Smooth muscle cell (in vitro differentiated cells): Measurements from ENCODE around the gene BRSK2. TPM values are rescaled to one million over a fixed set of nuclear protein-coding genes. Genes with fewer than 3 reads are reported as not detected.

Experiments
- DNase-seq: peaks from one replicate; lab custom pipeline; 2025; ENCODE audit not compliant: unreplicated experiment; lab: John Stamatoyannopoulos, UW
- H2AFZ ChIP-seq: fragments of 200-600 bp; sonication (generic); 2 replicates; pipeline ENCODE4 v1.6.0; 2016; ENCODE audit warnings: antibody characterized with exemption, low read depth, mild to moderate bottlenecking
- H3F3A ChIP-seq: fragments of 200-600 bp; sonication (generic); 2 replicates; pipeline ENCODE4 v1.6.0; 2017; ENCODE audit warnings: antibody characterized with exemption, low read depth
- H3K27ac ChIP-seq: fragments of 200-600 bp; sonication (generic); 2 replicates; pipeline ENCODE4 v1.5.1; 2016; ENCODE audit warnings: low read depth, mild to moderate bottlenecking
- H3K27me3 ChIP-seq: fragments of 200-600 bp; sonication (generic); 2 replicates; pipeline ENCODE4 v1.6.1; 2016; ENCODE audit warnings: low read depth, mild to moderate bottlenecking
- H3K36me3 ChIP-seq: fragments of 200-600 bp; sonication (generic); 2 replicates; pipeline ENCODE4 v1.5.1; 2016; ENCODE audit warnings: low read depth
- H3K4me1 ChIP-seq: fragments of 200-600 bp; sonication (generic); 2 replicates; pipeline ENCODE4 v1.5.1; 2016; ENCODE audit warnings: low read depth
- H3K4me2 ChIP-seq: fragments of 200-600 bp; sonication (generic); 2 replicates; pipeline ENCODE4 v1.6.0; 2016; ENCODE audit warnings: mild to moderate bottlenecking
- H3K4me3 ChIP-seq: fragments of 200-600 bp; sonication (generic); 2 replicates; pipeline ENCODE4 v1.5.1; 2016; ENCODE audit warnings: mild to moderate bottlenecking
- H3K79me2 ChIP-seq: fragments of 200-600 bp; sonication (generic); 2 replicates; pipeline ENCODE4 v1.6.0; 2016; ENCODE audit warnings: low read depth, mild to moderate bottlenecking
- H3K9ac ChIP-seq: fragments of 200-600 bp; sonication (generic); 2 replicates; pipeline ENCODE4 v1.6.0; 2016; ENCODE audit warnings: low read depth
- H3K9me3 ChIP-seq: fragments of 200-600 bp; sonication (generic); replicated peaks from 2 replicates; pipeline ENCODE4 v1.5.1; 2016; ENCODE audit warnings: low read depth
- H4K20me1 ChIP-seq: fragments of 200-600 bp; sonication (generic); 2 replicates; pipeline ENCODE4 v1.6.0; 2016; ENCODE audit warnings: low read depth
- WGBS: methylation state at CpG from one replicate; pipeline ENCODE4 v1.1.7; 2016; ENCODE audit warnings: low lambda C conversion rate; 5-methylcytosine and 5-hydroxymethylcytosine counted together
- polyA plus RNA-seq: library from polyadenylated mRNA; unstranded; fragments of >200 nt; fragmentation: Nextera tagmentation; extraction: Ambion mirVana; gene quantifications from 2 replicates; pipeline ENCODE4 v1.2.1, GENCODE V29; 2016
- total RNA-seq: library from RNA; depleted of rRNA; stranded (reverse); fragments of >200 nt; gene quantifications from 2 replicates; pipeline ENCODE4 v1.2.3, GENCODE V29; 2014
- TF ChIP-seq, protein P1 (sequence below): fragments of 200-600 bp; sonication (generic); IDR thresholded peaks from 2 replicates; pipeline ENCODE4 v1.5.1; 2017; ENCODE audit warnings: borderline replicate concordance, mild to moderate bottlenecking, antibody characterized with exemption; ENCODE audit not compliant: insufficient read depth, poor library complexity, severe bottlenecking

BRSK2 gene
- total and polyA plus RNA-seq, 2 experiments from 2014 or later, result 1.5 to 5.2 TPM

DNA sequence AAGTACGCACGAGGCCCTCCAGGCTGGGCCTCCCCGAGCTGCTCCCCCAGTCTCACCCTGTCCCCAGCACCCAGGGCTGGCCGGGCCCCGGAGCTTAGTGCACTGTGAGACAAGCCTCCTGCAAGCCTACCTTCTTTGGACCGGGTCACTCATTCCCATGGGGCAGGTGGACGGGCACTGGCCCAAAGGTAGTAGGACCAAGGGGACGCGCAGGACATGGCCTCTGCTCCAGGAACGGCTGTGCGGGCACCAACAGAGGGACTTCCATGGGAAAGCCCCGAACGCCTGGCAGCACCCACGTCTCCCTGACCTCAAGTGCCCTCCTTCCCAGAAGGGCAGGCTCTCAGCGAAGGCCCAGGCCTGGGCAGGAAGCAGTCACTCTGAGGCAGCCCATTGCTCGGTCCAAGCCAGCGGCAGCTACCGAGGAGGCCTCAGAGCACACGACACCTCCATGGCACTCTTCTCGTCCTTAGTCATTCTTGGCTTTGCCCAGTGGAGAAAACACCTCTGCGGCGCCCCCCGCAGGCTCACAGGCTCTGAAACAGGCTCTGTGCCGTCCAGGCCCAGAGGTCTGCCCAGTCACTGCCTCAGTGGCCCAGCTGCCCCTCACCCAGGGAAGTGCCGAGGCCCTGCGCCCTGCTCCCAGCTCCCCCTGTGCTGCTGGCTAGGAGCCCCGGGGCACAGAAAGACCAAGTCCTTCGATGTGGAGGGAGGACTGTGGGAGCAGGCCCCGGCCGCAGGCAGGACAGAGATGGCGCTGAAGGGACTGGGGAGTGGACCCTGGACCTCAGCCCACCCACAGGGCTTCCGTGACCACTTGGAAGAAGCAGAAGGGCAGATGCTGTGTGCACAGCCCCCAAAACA lies 93.1 kb downstream of the BRSK2 start:
- no peak for DNase-seq
- Histone ChIP-seq H3K27me3 (no peaks in the 10 kb centered on the region), H3K9me3 (no peaks in the 10 kb centered on the region), H3K79me2 (no peaks in the 10 kb centered on the region), H2AFZ (no peak overlapping the region), H4K20me1 (peaks cover 85% of the 10 kb centered on the region), H3F3A (no peaks in the 10 kb centered on the region), H3K4me3 (no peak overlapping the region), H3K27ac (no peak overlapping the region), H3K9ac (no peak overlapping the region), H3K4me1 (no peaks in the 10 kb centered on the region), H3K4me2 (no peak overlapping the region), H3K36me3 (no peaks in the 10 kb centered on the region)
- 95% methylated on average over 32 of the region's 32 CpGs for WGBS
- TF ChIP-seq, protein P1, sequence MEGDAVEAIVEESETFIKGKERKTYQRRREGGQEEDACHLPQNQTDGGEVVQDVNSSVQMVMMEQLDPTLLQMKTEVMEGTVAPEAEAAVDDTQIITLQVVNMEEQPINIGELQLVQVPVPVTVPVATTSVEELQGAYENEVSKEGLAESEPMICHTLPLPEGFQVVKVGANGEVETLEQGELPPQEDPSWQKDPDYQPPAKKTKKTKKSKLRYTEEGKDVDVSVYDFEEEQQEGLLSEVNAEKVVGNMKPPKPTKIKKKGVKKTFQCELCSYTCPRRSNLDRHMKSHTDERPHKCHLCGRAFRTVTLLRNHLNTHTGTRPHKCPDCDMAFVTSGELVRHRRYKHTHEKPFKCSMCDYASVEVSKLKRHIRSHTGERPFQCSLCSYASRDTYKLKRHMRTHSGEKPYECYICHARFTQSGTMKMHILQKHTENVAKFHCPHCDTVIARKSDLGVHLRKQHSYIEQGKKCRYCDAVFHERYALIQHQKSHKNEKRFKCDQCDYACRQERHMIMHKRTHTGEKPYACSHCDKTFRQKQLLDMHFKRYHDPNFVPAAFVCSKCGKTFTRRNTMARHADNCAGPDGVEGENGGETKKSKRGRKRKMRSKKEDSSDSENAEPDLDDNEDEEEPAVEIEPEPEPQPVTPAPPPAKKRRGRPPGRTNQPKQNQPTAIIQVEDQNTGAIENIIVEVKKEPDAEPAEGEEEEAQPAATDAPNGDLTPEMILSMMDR, result no peak

DNA sequence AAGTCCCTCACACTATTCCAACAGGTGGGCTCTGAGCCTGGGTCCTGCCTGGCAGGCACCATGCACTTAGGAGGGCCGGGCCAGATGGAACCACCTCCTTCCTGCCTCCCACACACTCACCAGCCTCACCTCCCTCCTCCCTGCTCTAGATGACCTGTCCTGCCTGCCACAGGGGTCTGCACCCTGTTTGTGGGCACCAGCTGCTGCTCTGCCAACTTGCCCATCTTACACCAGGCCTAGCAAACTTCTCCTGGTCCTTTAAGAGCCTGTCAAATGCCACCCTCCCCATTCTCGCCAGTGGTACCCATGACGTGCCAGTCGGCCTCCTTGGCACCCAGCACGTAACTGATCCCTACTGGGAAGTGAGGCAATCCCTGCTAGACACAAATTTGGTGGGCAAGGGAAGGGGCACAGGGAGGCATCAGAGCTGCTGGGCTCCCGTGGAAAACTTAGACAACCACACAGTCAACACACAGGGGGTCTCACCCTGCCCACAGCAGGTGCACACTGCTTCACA lies 93.8 kb downstream of the BRSK2 start:
- no peaks in the 10 kb centered on the region for H3K9me3 ChIP-seq
- DNase-seq, result no peak
- H3K4me3 ChIP-seq, result no peak overlapping the region
- no peak overlapping the region for H3K27ac ChIP-seq
- no peak overlapping the region for H2AFZ ChIP-seq
- H3K36me3 ChIP-seq, result no peaks in the 10 kb centered on the region
- TF ChIP-seq, protein P1, result no peak
- no peaks in the 10 kb centered on the region for H3K79me2 ChIP-seq
- peaks cover 92% of the 10 kb centered on the region for H4K20me1 ChIP-seq
- no peaks in the 10 kb centered on the region for H3K4me1 ChIP-seq
- no peak overlapping the region for H3K4me2 ChIP-seq
- 90% methylated on average over 6 of the region's 6 CpGs for WGBS
- H3K27me3 ChIP-seq, result no peaks in the 10 kb centered on the region
- no peak overlapping the region for H3K9ac ChIP-seq
- H3F3A ChIP-seq, result no peaks in the 10 kb centered on the region

DNA sequence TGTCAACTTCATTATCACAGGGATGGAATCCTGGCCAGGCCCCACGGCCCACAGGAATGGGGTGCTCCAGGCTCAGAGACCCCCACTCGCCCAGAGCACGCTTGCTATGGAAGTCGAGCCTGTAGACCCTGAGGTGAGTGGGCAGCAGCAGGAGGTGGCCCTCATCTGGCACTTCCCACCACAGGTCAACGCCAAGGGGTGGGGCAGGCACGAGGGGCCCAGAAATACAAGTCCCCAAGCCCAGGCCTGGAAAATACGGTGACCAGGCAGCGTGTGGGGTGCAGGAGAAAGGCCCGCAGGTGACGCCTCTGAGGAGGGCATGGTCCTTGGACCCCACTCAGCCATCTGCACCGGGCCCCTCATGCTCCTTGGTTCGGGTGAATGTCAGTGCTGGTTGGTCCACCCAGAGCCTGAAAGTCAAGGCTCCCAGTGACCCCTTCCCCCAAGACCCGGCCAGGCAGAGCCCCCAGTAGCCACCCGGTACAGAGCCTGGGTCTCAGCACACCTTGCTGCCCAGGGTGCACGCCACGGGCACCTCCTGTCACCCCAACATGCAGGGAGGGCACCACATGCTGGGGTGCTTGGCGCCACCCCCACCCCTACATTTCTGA lies 94.4 kb downstream of the BRSK2 start:
- Histone ChIP-seq H3K4me3 (no peak overlapping the region), H2AFZ (no peak overlapping the region), H3K4me1 (no peaks in the 10 kb centered on the region), H4K20me1 (peaks cover 94% of the 10 kb centered on the region), H3K27me3 (no peaks in the 10 kb centered on the region), H3K36me3 (no peaks in the 10 kb centered on the region), H3K79me2 (no peaks in the 10 kb centered on the region), H3K9me3 (no peaks in the 10 kb centered on the region), H3K9ac (no peak overlapping the region), H3F3A (no peaks in the 10 kb centered on the region), H3K27ac (no peak overlapping the region), H3K4me2 (no peak overlapping the region)
- TF ChIP-seq, protein P1, result no peak
- 94% methylated on average over 17 of the region's 17 CpGs for WGBS
- DNase-seq, result no peak
